Measurements from ENCODE around the gene FNBP1. TPM values are rescaled to one million over a fixed set of nuclear protein-coding genes. Genes with fewer than 3 reads are reported as not detected.
"Not testable (repeated sequence)": the region's sequence is repeated elsewhere in the genome, so short reads cannot be mapped to it uniquely, and the experiment has no call there.

Gene FNBP1
- total RNA-seq, 1 experiment from 2014 or later, result 30.8 TPM

- TSS peak; percentile 57 for BruUV-seq (replicated peaks)
- H4K20me1 ChIP-seq (ENCODE audit: low read length), result no peaks in the 10 kb centered on the region
- H3K9me2 ChIP-seq (replicated peaks; ENCODE audit: low read length), result no peaks in the 10 kb centered on the region; the same call in 1 of the 2 replicates
- H3K9ac ChIP-seq (ENCODE audit: low read length), result no peak overlapping the region
- H3K4me2 ChIP-seq (ENCODE audit: low read length), result peak overlapping the region; percentile 50
- peaks cover 8% of the 10 kb centered on the region for H3F3A ChIP-seq (ENCODE audit: low read length, unreplicated experiment)
- no peaks in the 10 kb centered on the region for H3K9me3 ChIP-seq (ENCODE audit: low read length)
- peak; percentile 85 for DNase-seq
- TF ChIP-seq EZH2 (IDR thresholded peaks at IDR 0.05; ENCODE audit: low read length, unreplicated experiment) (no peak), CTCF (conservative IDR thresholded peaks at IDR 0.05; ENCODE audit: low read depth, low read length) (no peak), EZH2phosphoT487 (IDR thresholded peaks at IDR 0.05; ENCODE audit: borderline replicate concordance, low read length) (no peak)
- ChIA-PET POLR2A (ENCODE audit: unreplicated experiment) (interaction anchor here (0.5 to 0.6 kb wide), 4 partner anchors 28 to 59 kb away, joined by 3 to 17 read pairs (median 4); no protein-coding TSS in a partner anchor), CTCF (no interaction called here)
- no peaks in the 10 kb centered on the region for H3K36me3 ChIP-seq (ENCODE audit: low read depth, low read length)
- peak; percentile 35 for ATAC-seq
- peak overlapping the region; percentile 89 for H3K27ac ChIP-seq (ENCODE audit: low read length)
- no peaks in the 10 kb centered on the region for H3K27me3 ChIP-seq (ENCODE audit: low read length)
- H3K4me1 ChIP-seq (ENCODE audit: insufficient read depth, low read length), result peaks cover 71% of the 10 kb centered on the region
- peaks cover 83% of the 10 kb centered on the region for H3K79me2 ChIP-seq (ENCODE audit: low read length)
- peak overlapping the region; percentile 7; the same call in 1 of the 2 replicates for H3K4me3 ChIP-seq (ENCODE audit: low read length)
- no peak overlapping the region for H2AFZ ChIP-seq (ENCODE audit: low read length)
- intact Hi-C loops (cut with micrococcal nuclease), result loop anchor here (2.0 kb wide), 1 partner anchor 14 kb away; no protein-coding TSS in a partner anchor
Observed at GRCh38 chr9:130023144-130023787, 19.7 kb downstream of the FNBP1 start.

- no peak for ATAC-seq
- no peaks in the 10 kb centered on the region for H3K9me3 ChIP-seq (ENCODE audit: low read length)
- H3K36me3 ChIP-seq (ENCODE audit: low read depth, low read length), result no peaks in the 10 kb centered on the region
- peak overlapping the region; percentile 89 for H3K27ac ChIP-seq (ENCODE audit: low read length)
- H3K4me3 ChIP-seq (ENCODE audit: low read length), result no peak overlapping the region
- H3K4me2 ChIP-seq (ENCODE audit: low read length), result peak overlapping the region; percentile 50
- ChIA-PET POLR2A (ENCODE audit: unreplicated experiment) (interaction anchor here (0.5 to 0.6 kb wide), 2 partner anchors 32 to 54 kb away, joined by 3 to 4 read pairs; no protein-coding TSS in a partner anchor), CTCF (no interaction called here)
- H3K27me3 ChIP-seq (ENCODE audit: low read length), result no peaks in the 10 kb centered on the region
- no peak for TF ChIP-seq EZH2phosphoT487 (IDR thresholded peaks at IDR 0.05; ENCODE audit: borderline replicate concordance, low read length)
- no peak for TF ChIP-seq CTCF (conservative IDR thresholded peaks at IDR 0.05; ENCODE audit: low read depth, low read length)
- no peak for TF ChIP-seq EZH2 (IDR thresholded peaks at IDR 0.05; ENCODE audit: low read length, unreplicated experiment)
- intact Hi-C loops (cut with micrococcal nuclease), result loop anchor here (2.0 kb wide), 1 partner anchor 14 kb away; no protein-coding TSS in a partner anchor
- no peaks in the 10 kb centered on the region for H4K20me1 ChIP-seq (ENCODE audit: low read length)
- no peak overlapping the region for H3K9ac ChIP-seq (ENCODE audit: low read length)
- peaks cover 77% of the 10 kb centered on the region for H3K79me2 ChIP-seq (ENCODE audit: low read length)
- no TSS peak for BruUV-seq (replicated peaks)
- no peak for DNase-seq
- H3K9me2 ChIP-seq (replicated peaks; ENCODE audit: low read length), result no peaks in the 10 kb centered on the region
- H2AFZ ChIP-seq (ENCODE audit: low read length), result no peak overlapping the region
- peaks cover 65% of the 10 kb centered on the region for H3K4me1 ChIP-seq (ENCODE audit: insufficient read depth, low read length)
- H3F3A ChIP-seq (ENCODE audit: low read length, unreplicated experiment), result peaks cover 8% of the 10 kb centered on the region
Observed at GRCh38 chr9:130022566-130023143, 20.3 kb downstream of the FNBP1 start.

DNA sequence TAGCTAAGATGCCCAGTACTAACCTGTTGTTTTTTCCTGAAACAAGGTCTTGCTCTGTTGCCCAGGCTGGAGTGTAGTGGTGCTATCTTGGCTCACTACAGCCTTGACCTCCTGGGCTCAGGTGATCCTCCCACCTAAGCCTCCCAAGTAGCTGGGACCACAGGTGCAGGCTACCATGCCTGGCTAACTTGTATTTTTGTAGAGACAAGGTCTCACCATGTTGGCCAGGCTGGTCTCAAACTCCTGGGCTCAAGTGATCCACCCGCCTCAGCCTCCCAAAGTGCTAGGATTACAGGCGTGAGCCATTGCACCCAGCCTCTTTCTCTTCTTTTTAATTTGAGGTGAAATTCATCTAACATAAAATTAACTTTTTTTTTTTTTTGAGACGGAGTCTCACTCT lies 21.1 kb downstream of the FNBP1 start:
- H3K27ac ChIP-seq (ENCODE audit: low read length); H4K20me1 ChIP-seq (ENCODE audit: low read length); POLR2A ChIA-PET (ENCODE audit: unreplicated experiment); H3K9ac ChIP-seq (ENCODE audit: low read length); BruUV-seq (replicated peaks); DNase-seq; H3K9me2 ChIP-seq (replicated peaks; ENCODE audit: low read length); H3K27me3 ChIP-seq (ENCODE audit: low read length); H2AFZ ChIP-seq (ENCODE audit: low read length); ATAC-seq; H3F3A ChIP-seq (ENCODE audit: low read length, unreplicated experiment); H3K36me3 ChIP-seq (ENCODE audit: low read depth, low read length); CTCF ChIA-PET; H3K4me3 ChIP-seq (ENCODE audit: low read length); H3K9me3 ChIP-seq (ENCODE audit: low read length); H3K4me2 ChIP-seq (ENCODE audit: low read length): not testable (repeated sequence)
- intact Hi-C loops (cut with micrococcal nuclease), result loop anchor here (2.0 kb wide), 1 partner anchor 15 kb away; no protein-coding TSS in a partner anchor
- Histone ChIP-seq H3K4me1 (ENCODE audit: insufficient read depth, low read length) (peaks cover 56% of the 10 kb centered on the region), H3K79me2 (ENCODE audit: low read length) (peaks cover 76% of the 10 kb centered on the region)
